Mesothelial cell of epicardium (in vitro differentiated cells): ENCODE data around the gene ADAP1. TPM values are rescaled to one million over a fixed set of nuclear protein-coding genes. Genes with fewer than 3 reads are reported as not detected.
"Not testable (repeated sequence)": the region's sequence is repeated elsewhere in the genome, so short reads cannot be mapped to it uniquely, and the experiment has no call there.

Source experiments
- DNase-seq, 2 experiments: peaks; one replicate each; pipeline ENCODE4 v3.0.0; 2021; ENCODE audit warnings: low spot score in 2 of 2; ENCODE audit not compliant: unreplicated experiment in 2 of 2
- H3K27ac Mint-ChIP-seq: 2 replicates; pipeline ENCODE4 v1.8.0; 2021; ENCODE audit warnings: mixed read lengths
- H3K27me3 Mint-ChIP-seq: 2 replicates; pipeline ENCODE4 v1.8.0; 2021; ENCODE audit warnings: low read depth, mixed read lengths
- H3K36me3 Mint-ChIP-seq: 2 replicates; pipeline ENCODE4 v1.8.0; 2021; ENCODE audit warnings: mixed read lengths
- H3K4me1 Mint-ChIP-seq: 2 replicates; pipeline ENCODE4 v1.8.0; 2021; ENCODE audit warnings: mixed read lengths
- H3K4me3 Mint-ChIP-seq: 2 replicates; pipeline ENCODE4 v1.8.0; 2021; ENCODE audit warnings: mild to moderate bottlenecking, moderate library complexity, mixed read lengths
- H3K9me3 Mint-ChIP-seq: 2 replicates; pipeline ENCODE4 v1.8.0; 2021; ENCODE audit warnings: mixed read lengths
- total RNA-seq: library from RNA; stranded (reverse); gene quantifications from 3 replicates; pipeline ENCODE4 v1.2.1, GENCODE V29; 2021
- TF ChIP-seq, protein P1 (sequence below): fragments of 200-600 bp; sonication (generic); IDR thresholded peaks from one replicate; pipeline ENCODE4 v1.5.0; 2021; ENCODE audit warnings: antibody characterized with exemption; ENCODE audit not compliant: unreplicated experiment

Gene ADAP1
- total RNA-seq, 1 donor from 2014 or later, result 4.0 TPM

DNA sequence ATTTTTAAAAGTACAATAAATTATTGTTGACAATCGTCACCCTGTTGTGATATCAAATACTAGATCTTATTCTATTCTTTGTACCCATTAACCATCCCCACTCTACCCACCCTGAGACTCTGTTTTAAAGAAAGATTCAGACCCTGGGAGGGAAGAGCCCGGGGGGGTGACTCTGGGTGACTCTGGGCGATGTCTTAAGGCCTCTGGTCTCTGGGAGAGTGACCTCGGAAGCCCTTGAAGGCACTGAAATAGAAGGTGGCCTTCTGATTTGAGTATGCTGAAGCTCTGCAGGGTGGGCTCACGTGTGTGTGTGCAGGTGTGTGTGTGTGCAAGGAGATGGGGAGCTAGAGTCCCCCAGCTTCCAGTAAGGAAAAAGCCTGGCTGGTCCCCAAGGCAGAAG, 9.7 kb downstream of the ADAP1 start:
- H3K4me3 Mint-ChIP-seq, result no peak overlapping the region
- TF ChIP-seq, protein P1, sequence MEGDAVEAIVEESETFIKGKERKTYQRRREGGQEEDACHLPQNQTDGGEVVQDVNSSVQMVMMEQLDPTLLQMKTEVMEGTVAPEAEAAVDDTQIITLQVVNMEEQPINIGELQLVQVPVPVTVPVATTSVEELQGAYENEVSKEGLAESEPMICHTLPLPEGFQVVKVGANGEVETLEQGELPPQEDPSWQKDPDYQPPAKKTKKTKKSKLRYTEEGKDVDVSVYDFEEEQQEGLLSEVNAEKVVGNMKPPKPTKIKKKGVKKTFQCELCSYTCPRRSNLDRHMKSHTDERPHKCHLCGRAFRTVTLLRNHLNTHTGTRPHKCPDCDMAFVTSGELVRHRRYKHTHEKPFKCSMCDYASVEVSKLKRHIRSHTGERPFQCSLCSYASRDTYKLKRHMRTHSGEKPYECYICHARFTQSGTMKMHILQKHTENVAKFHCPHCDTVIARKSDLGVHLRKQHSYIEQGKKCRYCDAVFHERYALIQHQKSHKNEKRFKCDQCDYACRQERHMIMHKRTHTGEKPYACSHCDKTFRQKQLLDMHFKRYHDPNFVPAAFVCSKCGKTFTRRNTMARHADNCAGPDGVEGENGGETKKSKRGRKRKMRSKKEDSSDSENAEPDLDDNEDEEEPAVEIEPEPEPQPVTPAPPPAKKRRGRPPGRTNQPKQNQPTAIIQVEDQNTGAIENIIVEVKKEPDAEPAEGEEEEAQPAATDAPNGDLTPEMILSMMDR, result no peak
- peaks cover 23% of the 10 kb centered on the region for H3K27me3 Mint-ChIP-seq
- H3K36me3 Mint-ChIP-seq, result no peaks in the 10 kb centered on the region
- no peak for DNase-seq
- H3K9me3 Mint-ChIP-seq, result peaks cover 20% of the 10 kb centered on the region
- no peaks in the 10 kb centered on the region for H3K4me1 Mint-ChIP-seq
- no peak overlapping the region for H3K27ac Mint-ChIP-seq

DNA sequence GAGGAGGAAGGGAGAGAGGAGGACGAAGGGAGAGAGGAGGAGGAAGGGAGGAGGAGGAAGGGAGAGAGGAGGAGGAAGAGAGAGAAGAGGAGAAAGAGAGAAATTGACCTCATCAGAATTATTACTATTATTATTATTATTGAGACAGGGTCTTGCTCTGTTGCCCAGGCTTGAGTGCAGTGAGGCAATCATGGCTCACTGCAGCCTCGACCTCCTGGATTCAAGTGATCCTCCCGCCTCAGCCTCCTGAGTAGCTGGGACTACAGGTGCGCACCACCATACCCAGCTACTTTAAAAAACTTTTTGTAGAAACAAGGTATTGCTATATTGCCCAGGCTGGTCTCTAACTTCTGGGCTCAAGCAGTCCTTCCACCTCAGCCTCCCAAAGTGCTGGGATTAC, 10.7 kb downstream of the ADAP1 start:
- H3K4me3 Mint-ChIP-seq, H3K27ac Mint-ChIP-seq, H3K4me1 Mint-ChIP-seq, H3K36me3 Mint-ChIP-seq: not testable (repeated sequence)
- Mint-ChIP-seq H3K27me3 (peaks cover 24% of the 10 kb centered on the region), H3K9me3 (peaks cover 20% of the 10 kb centered on the region)
- peak in 1 of 2 experiments; percentile 1 for DNase-seq

DNA sequence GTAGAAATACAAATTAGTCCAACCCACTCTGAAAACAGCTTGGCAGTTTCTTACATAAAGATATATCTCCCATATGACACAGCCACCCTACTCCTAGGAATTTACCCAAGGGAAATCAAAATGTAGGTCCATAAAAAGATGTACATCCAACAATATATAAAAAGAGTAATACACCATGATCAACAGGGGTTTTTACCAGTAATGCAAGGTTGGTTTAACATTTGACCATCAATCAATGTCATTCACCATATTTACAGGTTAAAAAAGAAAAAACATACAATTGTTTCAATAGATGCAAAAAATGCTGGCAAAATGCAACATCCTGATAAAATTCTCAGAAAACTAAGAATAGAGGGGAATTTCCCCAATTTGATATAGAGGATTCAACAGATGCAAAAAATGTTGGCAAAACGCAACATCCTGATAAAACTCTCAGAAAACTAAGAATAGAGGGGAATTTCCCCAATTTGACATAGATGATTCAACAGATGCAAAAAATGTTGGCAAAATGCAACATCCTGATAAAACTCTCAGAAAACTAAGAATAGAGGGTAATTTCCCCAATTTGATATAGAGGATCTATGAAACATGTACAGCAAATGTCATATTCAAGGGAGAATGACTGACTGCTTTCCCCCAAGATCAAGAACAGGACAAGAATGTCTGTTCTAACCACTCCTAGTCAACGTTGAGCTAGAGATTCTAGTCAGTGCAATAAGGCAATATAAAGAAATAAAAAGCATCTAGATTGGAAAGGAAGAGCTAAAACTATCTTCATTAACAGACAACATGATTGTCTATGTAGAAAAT, 13.7 kb downstream of the ADAP1 start:
- Mint-ChIP-seq H3K9me3 (peaks cover 20% of the 10 kb centered on the region), H3K36me3 (no peaks in the 10 kb centered on the region), H3K4me3 (no peak overlapping the region), H3K4me1 (no peaks in the 10 kb centered on the region), H3K27me3 (peaks cover 24% of the 10 kb centered on the region), H3K27ac (no peak overlapping the region)
- TF ChIP-seq, protein P1, result no peak
- DNase-seq, result no peak

DNA sequence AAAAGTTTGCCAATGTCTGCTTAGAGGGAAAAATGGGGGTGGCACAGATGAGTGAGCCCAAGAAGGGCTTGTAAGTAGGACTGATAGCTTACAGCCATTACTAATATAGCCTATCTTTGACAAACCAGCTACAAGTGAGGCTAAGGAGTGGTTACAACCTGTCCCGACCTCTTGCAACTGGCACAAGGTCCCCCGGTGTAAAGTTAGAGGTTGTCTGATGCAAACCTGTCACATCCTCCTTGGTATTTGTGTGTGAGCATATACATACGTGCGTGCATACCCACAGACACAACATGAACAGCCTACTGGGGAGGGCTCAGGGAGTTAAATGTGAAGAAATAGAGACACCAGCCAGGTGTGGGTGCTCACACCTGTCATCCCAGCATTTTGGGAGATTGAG, 14.6 kb downstream of the ADAP1 start:
- H3K36me3 Mint-ChIP-seq, result no peaks in the 10 kb centered on the region
- peaks cover 24% of the 10 kb centered on the region for H3K27me3 Mint-ChIP-seq
- no peak overlapping the region for H3K27ac Mint-ChIP-seq
- TF ChIP-seq, protein P1, result no peak
- H3K4me1 Mint-ChIP-seq, result no peaks in the 10 kb centered on the region
- no peak for DNase-seq
- H3K9me3 Mint-ChIP-seq, result peaks cover 20% of the 10 kb centered on the region
- H3K4me3 Mint-ChIP-seq, result no peak overlapping the region

DNA sequence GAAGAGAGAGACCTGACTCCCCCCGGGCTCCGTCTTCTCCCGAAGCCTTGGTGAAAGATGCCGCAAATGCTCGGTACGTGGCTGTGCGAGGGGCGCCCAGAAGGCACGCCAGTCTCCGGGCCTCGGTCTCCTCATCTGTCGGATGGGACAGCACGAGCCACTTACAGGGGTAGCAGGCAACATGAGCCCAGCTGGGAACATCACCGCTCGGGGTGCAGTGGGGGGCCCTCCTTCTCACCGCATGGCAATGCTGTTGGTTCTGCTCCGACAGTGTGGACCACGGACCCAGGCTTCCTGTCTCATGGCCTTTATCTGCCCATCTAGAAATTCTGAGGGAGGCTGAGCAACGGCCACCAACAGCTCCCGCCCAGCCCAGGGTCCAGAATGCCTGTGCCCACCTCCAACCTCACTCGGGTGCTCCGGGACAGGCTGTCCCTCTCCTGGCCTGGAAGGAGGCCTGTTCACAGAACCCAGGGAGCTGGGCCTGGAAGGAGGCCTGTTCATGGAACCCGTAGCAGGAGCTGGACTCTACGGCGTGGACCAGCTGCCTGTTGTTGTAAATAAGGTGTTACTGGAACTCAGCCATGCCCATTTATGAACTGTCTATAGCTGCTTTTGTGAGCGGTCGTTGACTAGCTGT, 15.8 kb downstream of the ADAP1 start:
- Mint-ChIP-seq H3K27ac (no peak overlapping the region), H3K4me3 (no peak overlapping the region), H3K27me3 (peaks cover 24% of the 10 kb centered on the region), H3K4me1 (no peaks in the 10 kb centered on the region), H3K9me3 (peaks cover 20% of the 10 kb centered on the region), H3K36me3 (no peaks in the 10 kb centered on the region)
- DNase-seq, result no peak
- TF ChIP-seq, protein P1, result no peak

DNA sequence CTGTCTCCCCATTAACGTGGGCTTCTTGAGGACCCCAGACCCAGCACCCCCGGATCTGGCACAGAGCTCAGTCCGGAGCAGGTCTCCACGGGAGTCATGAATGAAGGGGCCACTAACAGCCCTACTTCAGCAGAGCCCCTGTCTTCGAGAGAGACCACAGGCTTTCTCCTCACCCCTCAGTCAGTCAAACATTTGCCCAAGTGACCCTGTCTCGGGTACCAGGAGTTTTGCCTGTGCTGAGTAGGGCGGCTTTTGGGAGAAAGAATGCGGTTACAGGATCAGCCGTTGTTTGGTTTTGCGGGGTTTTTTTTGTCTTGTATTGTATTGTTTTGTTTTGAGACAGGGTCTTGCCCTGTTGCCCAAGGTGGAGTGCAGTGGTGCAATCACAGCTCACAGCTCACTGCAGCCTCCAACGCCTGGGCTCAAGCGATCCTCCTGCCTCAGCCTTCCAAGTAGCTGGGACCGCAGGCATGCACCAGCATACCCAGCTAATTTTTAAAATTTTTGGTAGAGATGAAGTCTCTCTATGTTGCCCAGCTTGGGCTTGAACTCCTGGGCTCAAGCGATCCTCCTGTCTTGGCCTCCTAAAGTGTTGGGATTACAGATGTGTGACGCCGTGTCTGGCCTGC, 16.5 kb downstream of the ADAP1 start:
- Mint-ChIP-seq H3K27ac (no peak overlapping the region), H3K9me3 (peaks cover 20% of the 10 kb centered on the region)
- DNase-seq, result no peak

More for the DNA sequence above, 16.5 kb downstream of the ADAP1 start:
- H3K4me3 Mint-ChIP-seq, result no peak overlapping the region
- peaks cover 24% of the 10 kb centered on the region for H3K27me3 Mint-ChIP-seq
- TF ChIP-seq, protein P1, result no peak
- no peaks in the 10 kb centered on the region for H3K36me3 Mint-ChIP-seq
- H3K4me1 Mint-ChIP-seq, result no peaks in the 10 kb centered on the region
